COLO829 (cell line): ENCODE measurements around the gene KLHL2.
"Not testable (repeated sequence)": the region's sequence is repeated elsewhere in the genome, so short reads cannot be mapped to it uniquely, and the experiment has no call there.

ENCODE experiments used
- DNase-seq: peaks from one replicate; pipeline ENCODE4 v3.0.0; 2012; ENCODE audit warnings: low spot score

KLHL2 gene

DNA sequence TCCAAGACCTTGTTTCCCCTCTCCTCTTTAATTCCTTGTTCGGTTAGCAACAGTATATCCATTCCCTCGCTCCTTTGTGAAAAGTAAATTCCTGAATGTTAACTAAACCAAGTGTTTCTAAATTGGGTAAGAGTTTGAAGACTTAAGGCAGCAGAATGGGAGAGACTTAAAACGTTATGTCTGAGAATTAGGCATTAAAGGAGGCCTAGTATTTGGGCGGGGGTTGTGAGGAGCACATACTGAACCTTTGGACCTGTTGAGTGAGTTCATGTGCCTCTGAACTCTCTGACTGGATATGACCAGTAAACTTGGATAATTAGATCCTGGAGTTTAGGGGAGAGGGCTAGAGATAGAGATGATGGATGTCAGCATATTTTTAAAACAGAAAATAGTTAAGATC is 121.3 kb downstream of the KLHL2 start:
- DNase-seq, result no peak

GRCh38 chr4:165330071-165330470 is 122.7 kb downstream of the KLHL2 start:
- DNase-seq, result no peak

DNA sequence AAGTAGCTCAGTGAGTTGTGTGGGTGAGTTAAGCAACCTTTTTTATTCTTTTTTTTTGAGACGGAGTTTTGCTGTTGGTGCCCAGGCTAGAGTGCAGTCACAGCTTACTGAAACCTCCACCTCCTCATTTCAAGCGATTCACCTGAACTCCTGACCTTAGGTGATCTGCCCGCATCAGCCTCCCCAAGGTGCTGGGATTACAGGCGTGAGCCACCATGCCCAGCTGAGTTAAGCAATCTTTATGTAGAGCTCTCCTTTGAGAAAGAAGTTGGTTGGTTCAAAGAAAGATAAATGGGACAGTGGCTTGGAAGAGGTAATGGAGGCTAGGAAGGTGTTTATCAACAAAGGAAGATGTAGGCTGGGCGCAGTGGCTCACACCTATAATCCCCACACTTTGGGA is 123.3 kb downstream of the KLHL2 start:
- DNase-seq, result no peak

DNA sequence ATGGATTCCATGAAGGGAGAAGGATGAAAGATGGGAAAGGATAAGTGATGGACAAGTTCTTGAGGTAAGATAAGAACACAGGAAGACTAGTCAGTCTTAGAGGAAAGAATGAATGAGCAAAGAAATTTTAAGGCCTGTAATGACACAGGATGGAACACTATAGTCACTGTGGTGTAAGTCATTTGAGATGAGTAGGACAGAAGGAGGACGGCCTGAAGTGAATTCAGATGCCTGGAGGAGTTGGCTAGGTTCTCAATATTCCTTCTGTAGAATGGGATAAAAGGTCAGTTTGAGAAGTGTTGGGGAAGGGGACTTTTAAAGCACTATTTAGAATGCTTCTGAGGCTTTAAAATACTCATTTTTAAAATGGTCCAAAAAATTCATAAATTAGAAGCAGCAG is 124.0 kb downstream of the KLHL2 start:
- DNase-seq, result no peak

DNA sequence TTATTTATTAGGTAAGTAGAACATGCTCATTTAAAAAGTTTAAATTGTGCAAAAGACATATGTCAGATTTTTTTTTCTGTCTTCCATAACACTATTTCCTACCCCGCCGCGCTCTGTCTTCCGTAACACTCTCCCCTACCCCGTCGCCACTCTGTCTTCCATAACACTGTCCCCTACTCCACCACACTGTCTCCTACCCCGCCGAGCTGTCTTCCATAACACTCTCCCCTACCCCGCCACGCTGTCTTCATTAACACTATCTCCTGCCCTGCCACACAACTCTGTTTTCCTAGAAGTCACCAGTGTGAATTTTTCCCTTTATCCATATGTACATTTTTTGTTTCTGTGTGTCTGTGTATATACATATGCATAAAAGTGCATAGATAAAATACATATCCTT is 124.5 kb downstream of the KLHL2 start:
- DNase-seq, result no peak

GRCh38 chr4:165332502-165332901 is 125.1 kb downstream of the KLHL2 start:
- DNase-seq, result no peak

DNA sequence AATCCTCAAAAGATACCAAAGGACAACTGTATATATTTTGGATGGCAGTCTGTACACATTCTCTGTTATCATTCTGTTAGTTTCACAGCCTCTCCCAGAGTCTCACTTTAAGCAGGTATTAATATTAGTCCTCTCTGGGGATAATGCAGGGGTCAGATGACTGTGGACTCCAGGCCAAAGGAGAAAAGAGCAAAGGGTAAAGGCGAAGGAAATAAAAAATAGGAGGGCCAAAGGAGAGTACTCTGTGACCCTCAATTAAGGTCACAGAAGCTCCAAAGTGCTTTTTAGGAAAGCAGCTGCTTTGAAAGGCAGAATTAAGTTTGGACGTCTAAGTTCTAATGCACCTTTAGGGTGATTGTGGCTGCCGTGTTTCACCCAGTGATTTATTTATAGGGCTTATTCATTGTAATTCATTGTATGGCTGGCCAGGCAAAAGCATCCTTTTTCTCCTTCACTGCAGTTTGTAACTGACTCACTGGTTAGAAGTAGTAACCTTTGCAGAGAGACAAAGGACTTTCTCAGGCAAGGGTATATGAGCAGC is 127.9 kb downstream of the KLHL2 start:
- DNase-seq, result no peak

DNA sequence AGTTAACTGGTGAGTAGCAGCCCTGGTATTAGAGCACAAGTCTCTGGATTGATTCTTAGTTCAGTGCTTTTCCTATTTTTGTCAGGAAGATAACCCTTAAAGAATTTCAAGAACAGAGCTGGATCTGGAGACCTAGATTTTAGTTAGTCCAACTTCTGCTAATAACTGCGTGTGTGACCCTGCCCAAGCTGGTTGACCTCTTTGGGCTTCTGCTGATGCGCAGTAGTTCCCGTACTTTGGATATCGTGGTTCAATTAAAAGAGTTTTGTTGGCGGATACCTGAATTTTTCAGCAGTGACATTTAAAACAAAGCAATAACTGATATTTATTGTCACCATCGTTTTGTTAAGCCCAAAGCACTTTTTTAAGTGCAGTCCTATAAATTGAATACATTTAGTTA is 129.4 kb downstream of the KLHL2 start:
- no peak for DNase-seq

- not testable (repeated sequence) for DNase-seq
Observed at GRCh38 chr4:165342340-165342739, 135.0 kb downstream of the KLHL2 start.

DNA sequence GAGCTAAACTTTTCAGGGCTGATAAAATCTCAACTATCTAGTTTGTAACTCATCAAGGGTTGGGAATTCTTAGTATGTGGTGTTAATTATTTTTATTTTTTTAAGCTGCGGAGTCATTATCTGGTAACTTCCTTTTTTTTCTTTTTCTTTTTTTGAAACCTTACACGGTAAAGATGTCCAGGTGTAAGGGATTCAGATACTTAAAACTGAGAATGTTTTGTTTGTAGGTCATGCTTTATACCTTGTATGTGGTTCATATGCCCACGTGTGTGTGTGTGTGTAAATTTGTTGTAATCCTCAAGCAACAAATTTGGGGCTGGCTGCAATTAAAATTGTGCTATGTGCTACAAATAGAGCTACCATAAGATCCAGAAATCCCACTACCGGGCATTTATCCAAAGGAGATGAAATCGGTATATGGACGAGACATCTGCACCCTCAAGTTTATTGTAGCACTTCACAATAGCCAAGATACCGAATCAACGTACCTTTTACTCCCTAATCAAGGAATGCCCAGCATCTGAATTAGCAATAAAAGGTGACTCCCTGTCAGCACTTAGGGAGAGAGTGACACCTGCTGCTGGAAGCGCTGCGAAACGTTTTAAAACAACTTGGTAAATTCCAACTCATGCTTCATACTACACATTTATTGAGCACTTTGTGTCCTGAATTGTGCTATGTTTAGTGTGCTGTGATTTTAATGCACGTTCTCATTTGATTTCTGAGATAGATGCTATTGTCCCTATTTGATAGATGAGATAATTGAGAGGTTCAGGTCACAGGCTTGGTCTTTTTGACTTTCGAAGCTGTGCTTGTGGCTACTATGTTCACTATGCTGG is 136.2 kb downstream of the KLHL2 start:
- DNase-seq, result no peak

- no peak for DNase-seq
Observed at GRCh38 chr4:165345666-165346417, 138.5 kb downstream of the KLHL2 start.

- DNase-seq, result no peak
Observed at GRCh38 chr4:165347647-165348569, 140.5 kb downstream of the KLHL2 start.

- DNase-seq, result no peak
Observed at GRCh38 chr4:165351359-165352130, 144.2 kb downstream of the KLHL2 start.

DNA sequence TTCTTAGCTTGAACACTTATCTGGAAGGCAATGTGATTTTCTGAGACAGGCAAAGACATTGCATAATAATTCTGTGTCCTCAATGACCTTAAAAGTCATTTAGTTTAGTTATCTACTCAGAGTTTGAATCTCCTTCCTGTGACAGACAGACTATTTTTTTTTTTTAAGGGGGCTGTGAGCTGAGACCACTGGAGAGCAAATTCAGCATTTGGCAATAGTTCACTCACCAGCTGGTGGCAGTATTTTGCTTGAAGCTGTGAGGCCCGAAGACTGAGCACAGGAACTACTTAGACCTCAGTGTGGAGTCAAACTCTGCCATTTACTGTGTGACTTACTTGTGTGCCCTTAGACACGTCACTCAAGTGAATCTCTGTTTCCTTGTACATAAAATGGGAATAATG is 148.5 kb downstream of the KLHL2 start:
- peak; percentile 55 for DNase-seq

DNA sequence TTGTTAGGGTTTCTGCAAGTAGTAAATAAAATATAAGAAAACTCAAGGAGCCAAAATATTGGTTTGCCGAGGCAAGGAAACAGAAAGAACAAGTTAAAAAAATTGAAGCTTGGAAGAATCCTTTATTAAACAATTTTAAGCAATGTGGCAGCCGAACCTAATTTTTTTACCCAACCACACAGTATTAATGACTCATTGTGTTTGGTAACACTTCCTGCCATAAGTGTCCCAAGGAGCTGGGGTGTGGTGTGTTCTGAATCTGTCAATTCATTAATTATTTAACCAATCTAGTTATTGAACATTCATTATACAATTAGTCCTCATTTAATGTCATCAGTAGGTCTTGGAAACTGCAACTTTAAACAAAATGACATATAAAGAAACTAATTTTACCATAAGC is 152.1 kb downstream of the KLHL2 start:
- no peak for DNase-seq

DNA sequence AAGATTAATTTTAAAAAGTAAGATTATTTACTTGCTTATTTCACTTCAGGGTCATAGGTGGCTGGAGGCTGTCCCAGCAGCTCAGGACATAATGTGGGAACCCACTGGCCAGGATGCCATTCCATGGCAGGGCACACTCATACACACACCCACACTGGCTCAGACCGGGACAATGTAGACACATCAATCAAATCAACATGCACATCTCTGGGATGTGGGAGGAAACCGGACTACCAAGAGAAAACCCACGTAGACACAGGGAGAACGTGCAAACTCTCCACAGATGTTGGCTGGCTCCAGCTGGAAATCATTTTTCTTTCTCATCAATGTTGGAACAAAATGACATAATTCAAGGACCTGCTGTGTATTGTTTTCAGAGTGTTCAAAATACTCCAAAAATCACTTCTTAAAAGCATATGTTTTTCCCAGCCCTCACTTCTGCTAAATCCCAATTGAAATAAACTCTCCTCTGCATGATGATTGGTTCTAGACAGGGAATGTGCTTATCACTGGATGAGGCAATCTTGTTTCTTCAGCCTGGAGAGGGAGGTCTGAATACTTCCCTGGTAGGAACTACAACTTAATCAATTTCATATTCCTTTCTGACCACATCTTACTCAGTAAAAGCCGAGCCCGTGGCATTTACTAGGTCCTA is 152.8 kb downstream of the KLHL2 start:
- no peak for DNase-seq

GRCh38 chr4:165360985-165361670 is 153.8 kb downstream of the KLHL2 start:
- DNase-seq, result no peak

- no peak for DNase-seq
Observed at GRCh38 chr4:165361810-165362209, 154.4 kb downstream of the KLHL2 start.

DNA sequence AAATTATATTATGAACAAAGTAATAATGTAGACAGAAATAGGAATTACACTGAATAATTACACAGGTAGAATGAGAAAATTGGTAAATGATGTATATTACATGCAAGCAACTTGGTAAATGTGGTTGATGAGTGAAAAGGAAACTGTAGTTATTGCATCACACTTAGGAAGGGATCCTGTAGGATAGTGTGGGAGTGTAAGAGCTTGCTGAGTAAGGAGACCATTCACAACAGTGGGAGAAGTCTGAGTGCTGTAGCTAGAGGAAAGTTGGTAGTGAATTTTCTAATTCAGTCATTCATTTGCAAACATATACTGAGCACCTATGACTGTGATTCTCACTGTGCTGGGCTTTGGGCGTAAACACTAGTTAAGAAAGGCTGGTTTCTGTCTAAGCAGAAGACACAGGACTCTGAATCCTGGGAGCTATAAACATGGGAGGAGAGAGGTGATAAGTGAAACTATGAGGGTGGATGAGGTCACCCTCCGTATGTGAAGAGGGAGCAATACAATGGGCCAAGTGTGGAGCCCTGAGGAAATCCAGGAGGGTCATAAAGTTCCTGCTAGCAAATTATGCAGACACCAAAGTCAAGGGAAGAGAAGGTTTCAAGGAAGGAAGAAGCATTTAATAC is 157.2 kb downstream of the KLHL2 start:
- no peak for DNase-seq

GRCh38 chr4:165367040-165367439 is 159.7 kb downstream of the KLHL2 start:
- no peak for DNase-seq
